ENCODE data around the gene CD70.

DNA sequence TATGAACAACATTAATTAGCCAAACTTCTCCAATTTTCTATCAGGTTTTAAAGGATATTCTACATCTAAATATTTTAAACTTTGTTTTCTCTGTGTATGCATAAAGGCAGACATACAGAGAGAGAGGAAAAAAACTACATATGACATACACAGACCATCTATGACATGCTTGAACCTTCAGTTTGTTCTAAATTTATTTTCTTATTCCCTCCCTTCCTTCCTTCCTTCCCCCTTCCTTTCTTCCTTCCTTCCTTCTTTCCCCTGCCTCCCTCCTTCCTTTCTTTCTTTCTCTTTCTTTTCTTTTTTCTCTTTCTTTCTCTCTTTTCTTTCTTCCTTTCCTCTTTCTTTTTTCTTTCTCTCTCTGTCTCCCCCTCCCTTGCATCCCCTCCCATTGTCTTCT, 35.8 kb upstream of the CD70 start:
- TF ChIP-seq CTCF (IDR thresholded peaks at IDR 0.05; ENCODE audit: insufficient read depth, low read length), result no peak
- TF ChIP-seq GABPA (IDR thresholded peaks at IDR 0.05; ENCODE audit: low read depth), result no peak
- TF ChIP-seq, protein P1, sequence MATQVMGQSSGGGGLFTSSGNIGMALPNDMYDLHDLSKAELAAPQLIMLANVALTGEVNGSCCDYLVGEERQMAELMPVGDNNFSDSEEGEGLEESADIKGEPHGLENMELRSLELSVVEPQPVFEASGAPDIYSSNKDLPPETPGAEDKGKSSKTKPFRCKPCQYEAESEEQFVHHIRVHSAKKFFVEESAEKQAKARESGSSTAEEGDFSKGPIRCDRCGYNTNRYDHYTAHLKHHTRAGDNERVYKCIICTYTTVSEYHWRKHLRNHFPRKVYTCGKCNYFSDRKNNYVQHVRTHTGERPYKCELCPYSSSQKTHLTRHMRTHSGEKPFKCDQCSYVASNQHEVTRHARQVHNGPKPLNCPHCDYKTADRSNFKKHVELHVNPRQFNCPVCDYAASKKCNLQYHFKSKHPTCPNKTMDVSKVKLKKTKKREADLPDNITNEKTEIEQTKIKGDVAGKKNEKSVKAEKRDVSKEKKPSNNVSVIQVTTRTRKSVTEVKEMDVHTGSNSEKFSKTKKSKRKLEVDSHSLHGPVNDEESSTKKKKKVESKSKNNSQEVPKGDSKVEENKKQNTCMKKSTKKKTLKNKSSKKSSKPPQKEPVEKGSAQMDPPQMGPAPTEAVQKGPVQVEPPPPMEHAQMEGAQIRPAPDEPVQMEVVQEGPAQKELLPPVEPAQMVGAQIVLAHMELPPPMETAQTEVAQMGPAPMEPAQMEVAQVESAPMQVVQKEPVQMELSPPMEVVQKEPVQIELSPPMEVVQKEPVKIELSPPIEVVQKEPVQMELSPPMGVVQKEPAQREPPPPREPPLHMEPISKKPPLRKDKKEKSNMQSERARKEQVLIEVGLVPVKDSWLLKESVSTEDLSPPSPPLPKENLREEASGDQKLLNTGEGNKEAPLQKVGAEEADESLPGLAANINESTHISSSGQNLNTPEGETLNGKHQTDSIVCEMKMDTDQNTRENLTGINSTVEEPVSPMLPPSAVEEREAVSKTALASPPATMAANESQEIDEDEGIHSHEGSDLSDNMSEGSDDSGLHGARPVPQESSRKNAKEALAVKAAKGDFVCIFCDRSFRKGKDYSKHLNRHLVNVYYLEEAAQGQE (IDR thresholded peaks at IDR 0.05; ENCODE audit: insufficient replicate concordance, low read depth), result no peak
- no peak for TF ChIP-seq SPI1 (IDR thresholded peaks at IDR 0.05; ENCODE audit: borderline replicate concordance, low read depth)
- TF ChIP-seq POLR2AphosphoS5 (IDR thresholded peaks at IDR 0.05; ENCODE audit: low read depth), result no peak
